ENCODE results near the gene DOCK9.

- no peak for TF ChIP-seq SNRNP70 (optimal IDR thresholded peaks at IDR 0.05; ENCODE audit: low read depth, low read length)
- TF ChIP-seq MAX (CRISPR knock-in tag; IDR thresholded peaks at IDR 0.05) = no peak
- no peak for TF ChIP-seq CTCF (IDR thresholded peaks at IDR 0.05 in 2 of 3, conservative IDR thresholded peaks at IDR 0.05 in 1 of 3; ENCODE audit: insufficient read depth in 2 of 3, low read depth in 1 of 3, low read length in 3 of 3)
- no peak for TF ChIP-seq FOXM1 (IDR thresholded peaks at IDR 0.05; ENCODE audit: low read depth)
- no peak for TF ChIP-seq FOXM1 (CRISPR knock-in tag; IDR thresholded peaks at IDR 0.05; ENCODE audit: low read depth)
- TF ChIP-seq SIX5 (IDR thresholded peaks at IDR 0.05; ENCODE audit: borderline replicate concordance in 1 of 2, insufficient read depth in 1 of 2, low read depth in 1 of 2, low read length in 2 of 2) = no peak
- no peak for TF ChIP-seq ZNF24 (IDR thresholded peaks at IDR 0.05)
- TF ChIP-seq ZBTB33 (CRISPR knock-in tag; IDR thresholded peaks at IDR 0.05) = no peak
- TF ChIP-seq HDAC6 (IDR thresholded peaks at IDR 0.05; ENCODE audit: low read depth, low read length) = no peak
- TF ChIP-seq KAT2B (IDR thresholded peaks at IDR 0.05; ENCODE audit: low read depth, low read length) = no peak
Measured at GRCh38 chr13:98927951-98928927, 49.6 kb downstream of the DOCK9 start.

Data from K562 (cell line).